Suprapubic skin (tissue), 4 donors: ENCODE results near the gene SLC39A12.

Source experiments
- EP300 ChIP-seq: sonication (generic); formaldehyde crosslinking; IDR thresholded peaks from one replicate; pipeline ENCODE4 v1.6.1; 2017; ENCODE audit warnings: antibody characterized with exemption
- POLR2A ChIP-seq, 2 donors: fragments of 450-650 bp; IDR thresholded peaks; one replicate each; pipeline ENCODE4 v1.6.1; 2017; ENCODE audit warnings: antibody characterized with exemption in 2 of 2, mild to moderate bottlenecking in 2 of 2, moderate library complexity in 2 of 2
- POLR2AphosphoS5 ChIP-seq, 3 donors: sonication (generic); formaldehyde crosslinking; IDR thresholded peaks; one replicate each; pipeline ENCODE4 v1.6.1; 2017; ENCODE audit warnings: antibody characterized with exemption in 3 of 3
- TF ChIP-seq, protein P1 (sequence below), 2 donors: fragments of 200-600 bp in 1 of 2; fragments of 450-650 bp in 1 of 2; sonication (generic) in 1 of 2; IDR thresholded peaks; one replicate each; pipeline ENCODE4 v1.5.1; 2016 to 2019; ENCODE audit warnings: antibody characterized with exemption in 2 of 2, mild to moderate bottlenecking in 1 of 2, moderate library complexity in 1 of 2

DNA sequence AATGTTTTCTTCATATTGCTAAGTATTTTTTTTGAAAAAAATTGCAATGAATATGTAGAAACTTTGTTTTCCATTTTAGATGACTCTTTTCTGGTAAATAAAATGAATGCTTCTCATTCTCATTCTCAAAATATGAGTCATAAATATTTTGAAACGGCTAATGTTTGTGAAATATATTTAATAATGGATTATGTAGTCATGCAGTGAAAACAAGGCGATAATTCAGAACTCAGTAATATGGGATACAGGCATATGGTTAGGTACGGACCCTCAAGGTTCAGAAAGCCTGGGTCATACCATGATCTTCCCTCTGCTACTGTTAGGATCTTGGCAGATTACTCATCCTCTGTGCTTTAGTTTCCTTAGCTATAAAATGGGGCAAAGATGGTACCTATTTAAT lies 46.2 kb upstream of the SLC39A12 start:
- TF ChIP-seq POLR2A (IDR thresholded peaks at IDR 0.05), result no peak
- no peak for TF ChIP-seq POLR2AphosphoS5 (IDR thresholded peaks at IDR 0.05)
- TF ChIP-seq EP300, result no peak
- TF ChIP-seq, protein P1, sequence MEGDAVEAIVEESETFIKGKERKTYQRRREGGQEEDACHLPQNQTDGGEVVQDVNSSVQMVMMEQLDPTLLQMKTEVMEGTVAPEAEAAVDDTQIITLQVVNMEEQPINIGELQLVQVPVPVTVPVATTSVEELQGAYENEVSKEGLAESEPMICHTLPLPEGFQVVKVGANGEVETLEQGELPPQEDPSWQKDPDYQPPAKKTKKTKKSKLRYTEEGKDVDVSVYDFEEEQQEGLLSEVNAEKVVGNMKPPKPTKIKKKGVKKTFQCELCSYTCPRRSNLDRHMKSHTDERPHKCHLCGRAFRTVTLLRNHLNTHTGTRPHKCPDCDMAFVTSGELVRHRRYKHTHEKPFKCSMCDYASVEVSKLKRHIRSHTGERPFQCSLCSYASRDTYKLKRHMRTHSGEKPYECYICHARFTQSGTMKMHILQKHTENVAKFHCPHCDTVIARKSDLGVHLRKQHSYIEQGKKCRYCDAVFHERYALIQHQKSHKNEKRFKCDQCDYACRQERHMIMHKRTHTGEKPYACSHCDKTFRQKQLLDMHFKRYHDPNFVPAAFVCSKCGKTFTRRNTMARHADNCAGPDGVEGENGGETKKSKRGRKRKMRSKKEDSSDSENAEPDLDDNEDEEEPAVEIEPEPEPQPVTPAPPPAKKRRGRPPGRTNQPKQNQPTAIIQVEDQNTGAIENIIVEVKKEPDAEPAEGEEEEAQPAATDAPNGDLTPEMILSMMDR (IDR thresholded peaks at IDR 0.05), result no peak
